IPS-NIHi7 (cell line): ENCODE results near the gene PACC1.
"Not testable (repeated sequence)": the region's sequence is repeated elsewhere in the genome, so short reads cannot be mapped to it uniquely, and the experiment has no call there.

Experiments
- DNase-seq: peaks from one replicate; pipeline ENCODE4 v3.0.0; 2012; ENCODE audit warnings: mixed read lengths; ENCODE audit errors: extremely low spot score

Gene PACC1

GRCh38 chr1:212395678-212396437 is 18.8 kb downstream of the PACC1 start:
- not testable (repeated sequence) for DNase-seq

GRCh38 chr1:212388985-212389716 is 25.5 kb downstream of the PACC1 start:
- no peak for DNase-seq

- no peak for DNase-seq
Measured at GRCh38 chr1:212386029-212386428, 28.7 kb downstream of the PACC1 start.

- no peak for DNase-seq
Measured at GRCh38 chr1:212381397-212382035, 33.2 kb downstream of the PACC1 start.

- DNase-seq: no peak
Measured at GRCh38 chr1:212379366-212379765, 35.3 kb downstream of the PACC1 start.

GRCh38 chr1:212377644-212378043 is 37.0 kb downstream of the PACC1 start:
- DNase-seq: no peak

- DNase-seq: no peak
Measured at GRCh38 chr1:212375986-212376385, 38.7 kb downstream of the PACC1 start.

GRCh38 chr1:212368073-212368484 is 46.6 kb downstream of the PACC1 start:
- peak; percentile 82 for DNase-seq

GRCh38 chr1:212367474-212368072 is 47.1 kb downstream of the PACC1 start:
- no peak for DNase-seq

GRCh38 chr1:212366901-212367300 is 47.8 kb downstream of the PACC1 start:
- DNase-seq: no peak

- DNase-seq: no peak
Measured at GRCh38 chr1:212364985-212365384, 49.7 kb downstream of the PACC1 start.

- DNase-seq: no peak
Measured at GRCh38 chr1:212359794-212360479, 54.7 kb downstream of the PACC1 start.

- no peak for DNase-seq
Measured at GRCh38 chr1:212355230-212355969, 59.3 kb downstream of the PACC1 start.

- no peak for DNase-seq
Measured at GRCh38 chr1:212354464-212354863, 60.2 kb downstream of the PACC1 start.

- DNase-seq: no peak
Measured at GRCh38 chr1:212353181-212353580, 61.5 kb downstream of the PACC1 start.

- no peak for DNase-seq
Measured at GRCh38 chr1:212351588-212352362, 62.9 kb downstream of the PACC1 start.

GRCh38 chr1:212346601-212347000 is 68.1 kb downstream of the PACC1 start:
- DNase-seq: no peak

GRCh38 chr1:212344905-212345304 is 69.8 kb downstream of the PACC1 start:
- DNase-seq: no peak

- DNase-seq: no peak
Measured at GRCh38 chr1:212341090-212341489, 73.6 kb downstream of the PACC1 start.

GRCh38 chr1:212329105-212329504 is 85.6 kb downstream of the PACC1 start:
- no peak for DNase-seq
